ENCODE data around the gene PCDHA12. TPM values are rescaled to one million over a fixed set of nuclear protein-coding genes. Genes with fewer than 3 reads are reported as not detected.
"Not testable (repeated sequence)": the region's sequence is repeated elsewhere in the genome, so short reads cannot be mapped to it uniquely, and the experiment has no call there.

Gene PCDHA12
- total RNA-seq = 2.4 and 7.8 TPM in 2 replicates

DNA sequence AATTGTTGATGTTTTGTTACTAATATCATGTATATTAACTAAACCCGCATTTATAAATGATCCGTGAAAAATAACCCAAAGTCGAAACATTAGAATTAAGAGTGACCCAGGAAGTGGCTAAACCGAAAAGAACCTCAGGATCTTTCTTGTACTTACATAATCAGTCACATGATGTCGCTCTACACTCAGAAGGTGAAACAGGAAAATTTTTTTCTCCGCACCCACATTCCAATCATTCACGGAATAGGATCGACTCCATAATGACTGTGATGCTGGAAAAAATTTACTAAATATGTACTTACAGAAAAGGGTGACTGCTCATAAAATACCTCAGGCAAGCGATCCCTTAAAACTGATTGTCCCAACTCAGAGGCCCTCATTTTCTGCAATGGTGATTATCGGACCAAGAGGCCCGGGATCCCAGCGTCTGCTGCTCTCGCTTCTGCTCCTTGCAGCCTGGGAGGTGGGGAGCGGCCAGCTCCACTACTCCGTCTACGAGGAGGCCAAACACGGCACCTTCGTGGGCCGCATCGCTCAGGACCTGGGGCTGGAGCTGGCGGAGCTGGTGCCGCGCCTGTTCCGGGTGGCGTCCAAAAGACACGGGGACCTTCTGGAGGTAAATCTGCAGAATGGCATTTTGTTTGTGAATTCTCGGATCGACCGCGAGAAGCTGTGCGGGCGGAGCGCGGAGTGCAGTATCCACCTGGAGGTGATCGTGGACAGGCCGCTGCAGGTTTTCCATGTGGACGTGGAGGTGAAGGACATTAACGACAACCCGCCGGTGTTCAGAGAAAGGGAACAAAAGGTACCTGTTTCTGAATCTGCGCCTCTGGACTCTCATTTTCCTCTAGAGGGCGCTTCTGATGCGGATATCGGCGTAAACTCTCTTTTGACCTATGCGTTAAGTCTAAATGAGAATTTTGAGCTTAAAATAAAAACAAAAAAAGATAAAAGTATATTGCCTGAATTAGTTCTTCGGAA lies at the start of gene PCDHA12:
PCDHA12 (plus strand) TSS at position 224 of the 981 bp plus-strand sequence; CDS start at position 389, 165 bp downstream.
- no peak for DNase-seq (ENCODE audit: low read depth)

- DNase-seq (ENCODE audit: low read depth) = no peak
These were observed 47.3 kb upstream of the PCDHA12 start, which contains the start of gene PCDHA6 for GRCh38 chr5:140827704-140828361. Gene PCDHA6 (plus strand): TSS chr5:140827960. CDS start chr5:140828092, 132 bp downstream.

- DNase-seq (ENCODE audit: low read depth) = no peak
These were observed 46.8 kb upstream of the PCDHA12 start for GRCh38 chr5:140828362-140828737.

DNA sequence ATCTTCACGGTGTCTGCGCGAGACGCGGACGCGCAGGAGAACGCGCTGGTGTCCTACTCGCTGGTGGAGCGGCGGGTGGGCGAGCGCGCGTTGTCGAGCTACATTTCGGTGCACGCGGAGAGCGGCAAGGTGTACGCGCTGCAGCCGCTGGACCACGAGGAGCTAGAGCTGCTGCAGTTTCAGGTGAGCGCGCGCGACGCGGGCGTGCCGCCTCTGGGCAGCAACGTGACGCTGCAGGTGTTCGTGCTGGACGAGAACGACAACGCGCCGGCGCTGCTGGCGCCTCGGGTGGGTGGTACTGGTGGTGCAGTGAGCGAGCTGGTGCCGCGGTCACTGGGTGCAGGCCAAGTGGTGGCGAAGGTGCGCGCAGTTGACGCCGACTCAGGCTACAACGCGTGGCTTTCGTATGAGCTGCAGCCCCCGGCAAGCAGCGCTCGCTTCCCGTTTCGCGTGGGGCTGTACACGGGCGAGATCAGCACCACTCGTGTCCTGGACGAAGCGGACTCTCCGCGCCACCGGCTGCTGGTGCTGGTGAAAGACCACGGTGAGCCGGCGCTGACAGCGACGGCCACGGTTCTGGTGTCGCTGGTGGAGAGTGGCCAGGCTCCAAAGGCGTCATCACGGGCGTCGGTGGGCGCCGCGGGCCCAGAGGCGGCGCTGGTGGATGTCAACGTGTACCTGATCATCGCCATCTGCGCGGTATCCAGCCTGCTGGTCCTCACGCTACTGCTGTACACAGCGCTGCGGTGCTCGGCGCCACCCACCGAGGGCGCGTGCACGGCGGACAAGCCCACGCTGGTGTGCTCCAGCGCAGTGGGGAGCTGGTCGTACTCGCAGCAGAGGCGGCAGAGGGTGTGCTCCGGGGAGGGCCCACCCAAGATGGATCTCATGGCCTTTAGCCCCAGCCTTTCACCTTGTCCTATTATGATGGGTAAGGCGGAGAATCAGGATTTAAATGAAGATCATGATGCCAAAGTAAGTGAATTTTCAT lies 45.3 kb upstream of the PCDHA12 start:
- not testable (repeated sequence) for DNase-seq (ENCODE audit: low read depth)

DNA sequence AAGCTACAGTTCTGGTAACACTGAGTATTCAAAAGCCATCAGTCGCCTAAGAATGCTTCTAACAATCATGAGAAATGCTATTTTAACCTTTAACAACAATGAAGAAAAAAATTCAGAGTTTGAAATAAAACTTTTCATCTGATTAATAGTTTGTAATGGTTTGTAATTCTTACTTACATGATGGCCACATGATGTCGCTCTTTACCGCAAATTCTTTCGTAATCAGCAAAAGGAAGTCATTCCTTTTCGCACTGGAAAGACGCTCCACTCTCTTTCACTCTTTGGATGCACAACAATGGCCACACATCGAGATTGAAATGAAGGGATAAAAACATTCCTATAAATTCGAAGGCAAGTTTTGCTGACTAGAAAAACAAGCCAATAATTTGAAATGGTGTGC lies 41.1 kb upstream of the PCDHA12 start, which contains the start of gene PCDHA7:
PCDHA7 (plus strand) TSS at position 277 of the 400 bp plus-strand sequence; CDS start at position 392, 115 bp downstream.
- peak; percentile 6 for DNase-seq (ENCODE audit: low read depth)

DNA sequence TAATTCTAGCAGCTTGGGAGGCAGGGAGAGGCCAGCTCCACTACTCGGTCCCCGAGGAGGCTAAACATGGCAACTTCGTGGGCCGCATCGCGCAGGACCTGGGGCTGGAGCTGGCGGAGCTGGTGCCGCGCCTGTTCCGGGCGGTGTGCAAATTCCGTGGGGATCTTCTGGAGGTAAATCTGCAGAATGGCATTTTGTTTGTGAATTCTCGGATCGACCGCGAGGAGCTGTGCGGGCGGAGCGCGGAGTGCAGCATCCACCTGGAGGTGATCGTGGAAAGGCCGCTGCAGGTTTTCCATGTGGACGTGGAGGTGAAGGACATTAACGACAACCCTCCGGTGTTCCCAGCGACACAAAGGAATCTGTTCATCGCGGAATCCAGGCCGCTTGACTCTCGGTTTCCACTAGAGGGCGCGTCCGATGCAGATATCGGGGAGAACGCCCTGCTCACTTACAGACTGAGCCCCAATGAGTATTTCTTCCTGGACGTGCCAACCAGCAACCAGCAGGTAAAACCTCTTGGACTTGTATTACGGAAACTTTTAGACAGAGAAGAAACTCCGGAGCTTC lies 40.6 kb upstream of the PCDHA12 start:
- DNase-seq (ENCODE audit: low read depth) = not testable (repeated sequence)

DNA sequence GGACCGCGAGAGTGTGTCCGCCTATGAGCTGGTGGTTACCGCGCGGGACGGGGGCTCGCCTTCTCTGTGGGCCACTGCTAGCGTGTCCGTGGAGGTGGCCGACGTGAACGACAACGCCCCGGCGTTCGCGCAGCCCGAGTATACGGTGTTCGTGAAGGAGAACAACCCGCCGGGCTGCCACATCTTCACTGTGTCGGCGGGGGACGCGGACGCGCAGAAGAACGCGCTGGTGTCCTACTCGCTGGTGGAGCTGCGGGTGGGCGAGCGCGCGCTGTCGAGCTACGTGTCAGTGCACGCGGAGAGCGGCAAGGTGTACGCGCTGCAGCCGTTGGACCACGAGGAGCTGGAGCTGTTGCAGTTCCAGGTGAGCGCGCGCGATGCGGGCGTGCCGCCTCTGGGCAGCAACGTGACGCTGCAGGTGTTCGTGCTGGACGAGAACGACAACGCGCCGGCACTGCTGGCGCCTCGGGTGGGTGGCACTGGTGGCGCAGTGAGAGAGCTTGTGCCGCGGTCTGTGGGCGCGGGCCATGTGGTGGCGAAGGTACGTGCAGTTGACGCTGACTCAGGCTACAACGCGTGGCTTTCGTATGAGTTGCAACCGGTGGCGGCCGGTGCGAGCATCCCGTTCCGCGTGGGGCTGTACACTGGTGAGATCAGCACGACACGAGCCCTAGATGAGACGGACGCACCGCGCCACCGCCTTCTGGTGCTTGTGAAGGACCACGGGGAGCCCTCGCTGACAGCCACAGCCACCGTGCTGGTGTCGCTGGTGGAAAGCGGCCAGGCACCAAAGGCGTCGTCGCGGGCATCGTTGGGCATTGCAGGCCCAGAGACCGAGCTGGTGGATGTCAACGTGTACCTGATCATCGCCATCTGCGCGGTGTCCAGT lies 39.2 kb upstream of the PCDHA12 start:
- DNase-seq (ENCODE audit: low read depth) = no peak

- no peak for DNase-seq (ENCODE audit: low read depth)
These were observed 33.8 kb upstream of the PCDHA12 start, which contains the start of gene PCDHA8 for GRCh38 chr5:140840978-140841962. Gene PCDHA8 (plus strand): TSS chr5:140841187. CDS start chr5:140841322, 135 bp downstream.

GRCh38 chr5:140842798-140843733 lies 32.0 kb upstream of the PCDHA12 start:
- no peak for DNase-seq (ENCODE audit: low read depth)

GRCh38 chr5:140848139-140849102 lies 26.7 kb upstream of the PCDHA12 start, which contains the start of gene PCDHA9:
Gene PCDHA9 (plus strand): TSS chr5:140848382. CDS start chr5:140848496, 114 bp downstream.
- DNase-seq (ENCODE audit: low read depth) = not testable (repeated sequence)

DNA sequence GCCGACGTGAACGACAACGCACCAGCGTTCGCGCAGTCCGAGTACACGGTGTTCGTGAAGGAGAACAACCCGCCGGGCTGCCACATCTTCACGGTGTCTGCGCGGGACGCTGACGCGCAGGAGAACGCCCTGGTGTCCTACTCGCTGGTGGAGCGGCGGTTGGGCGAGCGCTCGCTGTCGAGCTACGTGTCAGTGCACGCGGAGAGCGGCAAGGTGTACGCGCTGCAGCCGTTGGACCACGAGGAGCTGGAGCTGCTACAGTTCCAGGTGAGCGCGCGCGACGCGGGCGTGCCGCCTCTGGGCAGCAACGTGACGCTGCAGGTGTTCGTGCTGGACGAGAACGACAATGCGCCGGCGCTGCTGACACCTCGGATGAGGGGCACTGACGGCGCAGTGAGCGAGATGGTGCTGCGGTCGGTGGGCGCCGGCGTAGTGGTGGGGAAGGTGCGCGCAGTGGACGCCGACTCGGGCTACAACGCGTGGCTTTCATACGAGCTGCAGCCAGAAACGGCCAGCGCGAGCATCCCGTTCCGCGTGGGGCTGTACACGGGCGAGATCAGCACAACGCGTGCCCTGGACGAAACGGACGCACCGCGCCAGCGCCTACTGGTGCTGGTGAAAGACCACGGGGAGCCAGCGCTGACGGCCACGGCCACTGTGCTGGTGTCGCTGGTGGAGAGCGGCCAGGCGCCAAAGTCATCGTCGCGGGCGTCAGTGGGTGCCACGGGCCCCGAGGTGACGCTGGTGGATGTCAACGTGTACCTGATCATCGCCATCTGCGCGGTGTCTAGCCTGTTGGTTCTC lies 25.1 kb upstream of the PCDHA12 start:
- DNase-seq (ENCODE audit: low read depth) = not testable (repeated sequence)

GRCh38 chr5:140855772-140856674 lies 19.1 kb upstream of the PCDHA12 start, which contains the start of gene PCDHA10:
Gene PCDHA10 (plus strand): TSS chr5:140855897. CDS start chr5:140856049, 152 bp downstream.
- DNase-seq (ENCODE audit: low read depth) = no peak

DNA sequence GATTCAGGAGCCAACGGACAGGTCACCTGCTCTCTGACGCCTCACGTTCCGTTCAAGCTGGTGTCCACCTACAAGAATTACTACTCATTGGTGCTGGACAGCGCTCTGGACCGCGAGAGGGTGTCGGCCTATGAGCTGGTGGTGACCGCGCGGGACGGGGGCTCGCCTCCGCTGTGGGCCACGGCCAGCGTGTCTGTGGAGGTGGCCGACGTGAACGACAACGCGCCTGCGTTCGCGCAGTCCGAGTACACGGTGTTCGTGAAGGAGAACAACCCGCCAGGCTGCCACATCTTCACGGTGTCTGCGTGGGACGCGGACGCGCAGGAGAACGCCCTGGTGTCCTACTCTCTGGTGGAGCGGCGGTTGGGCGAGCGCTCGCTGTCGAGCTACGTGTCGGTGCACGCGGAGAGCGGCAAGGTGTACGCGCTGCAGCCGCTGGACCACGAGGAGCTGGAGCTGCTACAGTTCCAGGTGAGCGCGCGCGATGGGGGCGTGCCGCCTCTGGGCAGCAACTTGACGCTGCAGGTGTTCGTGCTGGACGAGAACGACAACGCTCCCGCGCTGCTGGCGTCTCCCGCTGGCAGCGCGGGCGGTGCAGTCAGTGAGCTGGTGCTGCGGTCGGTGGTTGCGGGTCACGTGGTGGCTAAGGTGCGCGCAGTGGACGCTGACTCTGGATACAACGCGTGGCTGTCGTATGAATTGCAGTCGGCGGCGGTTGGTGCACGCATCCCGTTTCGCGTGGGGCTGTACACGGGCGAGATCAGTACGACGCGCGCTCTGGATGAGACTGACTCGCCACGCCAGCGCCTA lies 17.7 kb upstream of the PCDHA12 start:
- no peak for DNase-seq (ENCODE audit: low read depth)

Data from renal cortical epithelial cell (primary cell).